Measurements from ENCODE around the gene ATG13. TPM values are rescaled to one million over a fixed set of nuclear protein-coding genes. Genes with fewer than 3 reads are reported as not detected.
A peak's percentile ranks its signal among the peaks of the same experiment; 100 is the strongest.

ATG13 gene
- polyA plus RNA-seq, 1 donor (not counting 4 experiments of a cell fraction or from before 2014, with no cell fraction given) = 33.3 TPM

DNA sequence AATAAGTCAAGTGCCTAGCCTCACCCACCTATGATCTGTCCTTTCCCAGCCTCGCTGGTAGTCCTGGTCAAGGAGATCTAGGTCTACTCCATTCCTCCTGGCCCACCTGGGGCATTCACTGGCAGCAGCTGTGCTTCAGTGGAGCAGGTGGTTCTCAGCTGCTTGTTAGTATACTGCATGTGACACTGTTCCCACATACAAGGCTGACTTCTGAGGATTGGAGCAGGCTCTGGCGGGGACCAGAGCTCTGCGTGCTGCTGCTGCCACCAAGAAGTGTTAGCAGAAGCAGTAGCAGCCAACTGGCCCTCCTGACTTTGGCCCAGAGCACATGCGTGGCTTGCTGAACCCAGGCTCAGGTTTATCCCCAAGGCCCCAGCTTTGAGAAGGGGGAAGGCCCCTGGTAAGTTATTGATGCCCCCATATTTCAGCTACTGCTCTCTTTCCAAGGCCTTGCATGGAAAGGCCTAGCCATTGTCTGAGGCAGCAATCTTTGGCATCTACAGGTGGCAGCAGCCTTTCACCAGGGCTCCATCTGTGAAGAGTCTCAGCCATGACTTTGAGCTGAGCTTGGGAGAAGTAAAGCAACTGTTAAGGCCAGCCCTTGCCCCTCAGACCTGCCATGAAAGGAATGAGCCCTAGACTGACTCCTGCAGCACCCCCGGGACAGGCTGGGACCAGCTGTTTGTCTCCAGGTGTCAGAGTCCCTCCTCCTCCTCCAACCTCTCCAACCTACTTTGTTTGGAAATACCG lies 56.5 kb downstream of the ATG13 start:
- Histone ChIP-seq H3K9me3 (ENCODE audit: control insufficient read depth, low read depth, low read length) (no peaks in the 10 kb centered on the region), H3K9ac (ENCODE audit: control insufficient read depth, extremely low read depth, insufficient read depth, low read length) (no peak overlapping the region), H3K27me3 (ENCODE audit: control insufficient read depth, extremely low read depth, insufficient read depth, low read length) (no peaks in the 10 kb centered on the region), H3K4me1 (ENCODE audit: control insufficient read depth, extremely low read depth, insufficient read depth, low read length) (peaks cover 20% of the 10 kb centered on the region), H3K36me3 (ENCODE audit: control insufficient read depth in 2 of 2, extremely low read depth in 1 of 2, insufficient read depth in 2 of 2, low read length in 2 of 2) (peaks cover 24 to 32% of the 10 kb centered on the region in 2 experiments), H3K9me1 (ENCODE audit: control insufficient read depth, extremely low read depth, insufficient read depth, low read length) (no peaks in the 10 kb centered on the region), H4K20me1 (ENCODE audit: control insufficient read depth, extremely low read depth, insufficient read depth, low read length) (no peaks in the 10 kb centered on the region), H3K4me2 (ENCODE audit: control insufficient read depth, extremely low read depth, insufficient read depth, low read depth, low read length) (no peak overlapping the region), H3K4me3 (ENCODE audit: control insufficient read depth in 2 of 3, extremely low read depth in 1 of 3, insufficient read depth in 2 of 3, low read depth in 1 of 3, low read length in 3 of 3) (no peak overlapping the region), H3K79me2 (ENCODE audit: control insufficient read depth, insufficient read depth, low read length) (no peaks in the 10 kb centered on the region), H3K27ac (ENCODE audit: control insufficient read depth, insufficient read depth, low read length) (peak overlapping the region; percentile 11), H2AFZ (ENCODE audit: control insufficient read depth, low read length) (no peak overlapping the region)
- TF ChIP-seq, protein P1, sequence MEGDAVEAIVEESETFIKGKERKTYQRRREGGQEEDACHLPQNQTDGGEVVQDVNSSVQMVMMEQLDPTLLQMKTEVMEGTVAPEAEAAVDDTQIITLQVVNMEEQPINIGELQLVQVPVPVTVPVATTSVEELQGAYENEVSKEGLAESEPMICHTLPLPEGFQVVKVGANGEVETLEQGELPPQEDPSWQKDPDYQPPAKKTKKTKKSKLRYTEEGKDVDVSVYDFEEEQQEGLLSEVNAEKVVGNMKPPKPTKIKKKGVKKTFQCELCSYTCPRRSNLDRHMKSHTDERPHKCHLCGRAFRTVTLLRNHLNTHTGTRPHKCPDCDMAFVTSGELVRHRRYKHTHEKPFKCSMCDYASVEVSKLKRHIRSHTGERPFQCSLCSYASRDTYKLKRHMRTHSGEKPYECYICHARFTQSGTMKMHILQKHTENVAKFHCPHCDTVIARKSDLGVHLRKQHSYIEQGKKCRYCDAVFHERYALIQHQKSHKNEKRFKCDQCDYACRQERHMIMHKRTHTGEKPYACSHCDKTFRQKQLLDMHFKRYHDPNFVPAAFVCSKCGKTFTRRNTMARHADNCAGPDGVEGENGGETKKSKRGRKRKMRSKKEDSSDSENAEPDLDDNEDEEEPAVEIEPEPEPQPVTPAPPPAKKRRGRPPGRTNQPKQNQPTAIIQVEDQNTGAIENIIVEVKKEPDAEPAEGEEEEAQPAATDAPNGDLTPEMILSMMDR (optimal IDR thresholded peaks at IDR 0.05 in 1 of 3, IDR thresholded peaks at IDR 0.05 in 1 of 3, conservative IDR thresholded peaks at IDR 0.05 in 1 of 3; ENCODE audit: extremely low read depth in 1 of 3, insufficient read depth in 2 of 3, low read length in 3 of 3) = peak in 1 of 3 experiments; percentile 15
- no peak for TF ChIP-seq EZH2 (IDR thresholded peaks at IDR 0.05; ENCODE audit: low read length)
- dilution Hi-C loops (cut with MboI; ENCODE audit: extremely low pct_ligation_motif_present, low sequenced_read_pairs) = no loop called here
- FAIRE-seq = no peak
- DNase-seq (ENCODE audit: low read depth, low spot score) = no peak

DNA sequence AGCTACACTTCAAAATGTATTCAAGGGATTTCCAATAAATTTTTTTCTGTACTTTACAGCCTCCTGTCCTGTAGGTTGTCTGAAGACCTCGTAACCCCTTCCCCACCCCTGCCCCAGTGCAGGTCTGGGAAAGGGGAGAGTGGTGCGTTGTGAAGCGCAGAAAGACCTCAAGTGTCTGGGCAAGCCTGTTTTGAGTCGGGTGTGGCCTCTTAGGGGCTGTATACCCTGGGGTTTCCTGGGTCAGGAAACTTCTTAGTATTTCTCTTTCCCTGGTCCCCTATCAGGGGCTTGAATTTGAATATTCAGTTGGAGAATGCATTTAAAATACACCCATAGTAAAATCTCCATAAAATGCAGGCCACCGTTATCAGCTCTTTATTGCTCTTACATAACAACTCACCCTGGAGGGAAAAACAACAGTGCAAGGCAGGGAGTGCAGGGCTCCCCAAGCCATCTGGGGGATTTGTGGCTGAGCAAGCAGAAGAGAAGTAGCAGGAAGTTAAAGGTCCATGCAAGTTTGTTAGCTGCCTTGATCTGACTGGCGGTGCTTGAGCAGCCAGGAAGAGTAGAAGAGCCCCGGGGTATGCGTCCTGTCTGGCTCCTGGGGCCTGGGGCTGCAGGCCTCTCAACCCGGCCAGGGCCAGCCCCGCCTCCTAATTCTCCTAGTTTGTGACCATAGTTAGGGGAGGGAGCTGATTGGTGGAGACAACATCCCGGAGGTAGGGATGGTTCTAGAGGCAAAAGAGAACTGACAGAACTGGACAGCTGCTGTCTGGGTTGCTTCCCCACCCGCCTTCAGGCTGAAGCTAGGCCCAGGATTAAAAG lies 57.3 kb downstream of the ATG13 start:
- TF ChIP-seq EZH2 (IDR thresholded peaks at IDR 0.05; ENCODE audit: low read length) = no peak
- TF ChIP-seq, protein P1 (optimal IDR thresholded peaks at IDR 0.05 in 1 of 3, IDR thresholded peaks at IDR 0.05 in 1 of 3, conservative IDR thresholded peaks at IDR 0.05 in 1 of 3; ENCODE audit: extremely low read depth in 1 of 3, insufficient read depth in 2 of 3, low read length in 3 of 3) = no peak
- H3K27me3 ChIP-seq (ENCODE audit: control insufficient read depth, extremely low read depth, insufficient read depth, low read length) = no peaks in the 10 kb centered on the region
- H3K36me3 ChIP-seq (ENCODE audit: control insufficient read depth in 2 of 2, extremely low read depth in 1 of 2, insufficient read depth in 2 of 2, low read length in 2 of 2) = peaks cover 27 to 35% of the 10 kb centered on the region in 2 experiments
- H3K9ac ChIP-seq (ENCODE audit: control insufficient read depth, extremely low read depth, insufficient read depth, low read length) = peak overlapping the region; percentile 67
- H4K20me1 ChIP-seq (ENCODE audit: control insufficient read depth, extremely low read depth, insufficient read depth, low read length) = no peaks in the 10 kb centered on the region
- dilution Hi-C loops (cut with MboI; ENCODE audit: extremely low pct_ligation_motif_present, low sequenced_read_pairs) = no loop called here
- FAIRE-seq (peak; percentile 59), DNase-seq (ENCODE audit: low read depth, low spot score) (no peak)
- H3K79me2 ChIP-seq (ENCODE audit: control insufficient read depth, insufficient read depth, low read length) = no peaks in the 10 kb centered on the region
- H3K9me1 ChIP-seq (ENCODE audit: control insufficient read depth, extremely low read depth, insufficient read depth, low read length) = no peaks in the 10 kb centered on the region
- H3K27ac ChIP-seq (ENCODE audit: control insufficient read depth, insufficient read depth, low read length) = peak overlapping the region; percentile 79
- no peaks in the 10 kb centered on the region for H3K9me3 ChIP-seq (ENCODE audit: control insufficient read depth, low read depth, low read length)
- H3K4me2 ChIP-seq (ENCODE audit: control insufficient read depth, extremely low read depth, insufficient read depth, low read depth, low read length) = peak overlapping the region; percentile 30
- H2AFZ ChIP-seq (ENCODE audit: control insufficient read depth, low read length) = peak overlapping the region; percentile 59
- no peak overlapping the region for H3K4me3 ChIP-seq (ENCODE audit: control insufficient read depth in 2 of 3, extremely low read depth in 1 of 3, insufficient read depth in 2 of 3, low read depth in 1 of 3, low read length in 3 of 3)
- H3K4me1 ChIP-seq (ENCODE audit: control insufficient read depth, extremely low read depth, insufficient read depth, low read length) = peaks cover 20% of the 10 kb centered on the region

All from keratinocyte (primary cell).